Umbilical cord (tissue), 2 donors: ENCODE data around the gene PPP1R14B. TPM values are rescaled to one million over a fixed set of nuclear protein-coding genes. Genes with fewer than 3 reads are reported as not detected.

ENCODE experiments used
- DNase-seq: peaks from one replicate; pipeline ENCODE4 v3.0.0-alpha.2; 2015; ENCODE audit warnings: low spot score
- total RNA-seq: library from RNA; depleted of rRNA; stranded (reverse); fragments of >200 nt; gene quantifications from one replicate; pipeline ENCODE4 v1.2.3, GENCODE V29; 2014; ENCODE audit warnings: low replicate concordance; ENCODE audit not compliant: insufficient read depth

The PPP1R14B gene
- total RNA-seq, 1 donor from 2014 or later: 60.4 TPM

GRCh38 chr11:64245797-64246620, 734 bp downstream of the PPP1R14B start:
- peak; percentile 80 for DNase-seq

GRCh38 chr11:64245401-64245796, 1.3 kb downstream of the PPP1R14B start:
- DNase-seq: no peak

DNA sequence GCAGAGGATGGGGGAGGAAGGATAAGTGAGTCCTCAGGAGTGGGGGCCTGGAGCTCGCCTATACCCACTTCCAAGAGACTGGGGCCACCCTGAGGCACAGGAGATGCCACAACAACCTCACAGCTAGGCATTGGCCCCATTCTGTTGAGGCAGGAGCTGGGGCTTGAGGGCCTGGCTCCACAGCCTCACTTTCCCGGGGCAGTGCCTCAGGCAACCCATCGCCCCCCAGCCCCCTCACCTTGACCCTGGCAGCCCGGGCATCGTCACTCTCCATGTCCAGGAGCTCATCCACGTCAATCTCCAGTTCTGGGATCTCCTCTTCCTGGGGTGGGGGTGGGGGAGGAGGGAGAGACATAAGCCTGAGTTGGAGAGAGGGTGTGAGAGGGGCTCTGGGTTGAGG, 1.8 kb downstream of the PPP1R14B start:
- DNase-seq: no peak

DNA sequence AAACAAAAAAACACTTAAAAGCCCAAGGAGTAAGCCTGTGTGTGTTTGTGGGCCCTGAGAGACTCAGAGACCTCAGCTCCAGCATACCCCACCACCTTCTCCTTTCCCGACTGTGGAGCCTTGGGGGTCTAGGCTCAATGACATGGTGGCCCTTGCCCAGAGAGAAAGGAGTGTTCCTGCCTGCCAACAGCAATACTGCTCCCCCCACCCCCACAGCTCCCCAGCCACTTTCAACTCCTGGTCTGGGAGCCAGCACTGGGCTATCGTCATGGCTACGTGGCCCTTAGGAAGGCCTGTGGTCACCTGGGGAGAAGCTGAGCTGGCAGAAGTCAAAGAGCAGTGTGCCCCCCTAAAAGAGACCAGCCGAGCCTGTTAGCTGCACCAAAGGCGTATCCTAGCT, 2.6 kb downstream of the PPP1R14B start:
- no peak for DNase-seq

- DNase-seq: no peak
These were observed 3.4 kb downstream of the PPP1R14B start for GRCh38 chr11:64243236-64243854.

DNA sequence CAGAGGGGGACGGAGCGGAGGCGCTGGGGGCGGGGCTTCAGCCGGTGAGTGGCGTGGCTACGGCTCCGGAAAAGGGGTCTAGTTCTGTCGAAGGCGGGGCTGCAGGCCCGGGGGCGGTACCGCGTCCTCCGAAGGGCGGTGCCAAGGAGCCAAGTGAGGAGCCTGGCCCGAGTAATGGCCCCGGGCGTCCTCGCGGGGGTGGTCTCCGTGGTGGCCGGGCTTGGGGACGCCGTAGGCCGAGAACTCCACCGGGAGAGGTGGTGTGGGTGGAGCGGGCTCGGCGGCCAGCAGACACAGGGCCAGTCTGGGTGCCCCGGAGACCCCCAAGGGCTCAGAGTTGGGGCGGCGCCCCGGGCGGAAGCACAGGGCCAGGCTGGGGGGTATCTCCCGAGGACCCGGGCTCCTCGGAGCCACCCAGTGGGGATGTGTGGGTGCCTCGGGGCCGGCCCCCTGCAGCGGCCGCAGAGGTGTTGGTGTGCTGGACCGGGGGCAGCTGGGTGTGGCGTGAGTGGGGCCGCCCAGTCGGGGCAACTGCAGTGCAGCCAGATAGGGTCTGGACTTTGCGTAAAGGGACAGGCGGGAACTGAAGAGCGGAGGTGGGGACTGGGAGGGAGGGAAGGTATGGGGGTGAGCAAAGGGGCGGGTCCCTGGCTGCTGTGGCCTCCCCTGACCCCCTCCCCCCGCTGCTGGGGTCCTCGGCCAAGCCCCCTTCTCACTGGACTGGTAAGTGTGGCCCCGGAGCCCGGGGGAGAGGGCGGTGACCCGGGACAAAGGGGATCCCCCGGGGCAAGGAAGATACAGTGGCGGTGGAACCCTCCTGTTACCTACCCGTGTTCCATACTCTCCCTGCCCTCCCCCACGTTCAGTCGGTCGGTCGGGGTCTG, 5.0 kb downstream of the PPP1R14B start:
- DNase-seq: peak; percentile 59

- peak; percentile 100 for DNase-seq
These were observed 5.6 kb downstream of the PPP1R14B start for GRCh38 chr11:64241241-64241490.

DNA sequence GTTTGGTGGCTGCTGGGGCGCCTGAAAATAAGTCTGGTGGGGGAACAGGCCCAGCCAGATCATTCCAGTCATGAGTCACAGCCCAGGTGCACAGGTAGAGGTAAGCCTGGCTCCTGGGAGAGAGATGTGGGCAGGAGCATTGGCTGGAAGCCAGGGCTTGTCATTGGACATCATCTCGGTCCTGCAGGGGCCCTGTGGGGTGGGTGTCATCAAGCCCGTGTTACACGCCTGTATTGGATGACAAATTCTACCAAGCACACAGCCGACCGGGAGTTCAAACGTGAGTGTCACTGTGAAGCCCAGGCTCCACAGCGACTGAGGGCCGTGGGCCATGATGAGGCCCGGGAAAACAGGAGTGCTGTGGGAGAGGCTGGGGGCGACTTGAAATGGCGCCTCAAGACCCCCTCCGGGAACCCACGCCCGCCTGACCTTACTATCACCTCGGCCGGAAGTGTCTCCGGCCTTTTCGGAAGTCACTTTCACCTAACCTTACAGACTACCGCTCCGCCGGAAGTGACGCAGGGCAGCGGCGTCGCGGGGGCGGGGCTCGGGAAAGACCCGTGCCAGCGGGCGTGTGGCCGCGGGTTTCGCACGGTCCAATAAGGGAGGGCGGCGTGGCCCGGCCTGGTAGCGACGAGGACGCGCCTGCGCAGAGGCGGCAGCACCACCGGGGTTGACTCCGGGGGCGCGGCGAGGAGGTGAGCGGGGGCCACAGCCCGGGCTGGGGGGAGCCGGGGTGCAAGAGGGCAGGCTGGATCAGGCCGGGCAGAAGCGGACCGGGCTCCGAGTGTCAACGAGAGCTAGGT, 6.1 kb downstream of the PPP1R14B start, which contains the start of gene FKBP2:
Gene FKBP2, plus strand, starts transcription at position 661 of the 806 bp plus-strand sequence. CDS start 1,293 bp downstream, outside the sequence.
- peak; percentile 98 for DNase-seq

DNA sequence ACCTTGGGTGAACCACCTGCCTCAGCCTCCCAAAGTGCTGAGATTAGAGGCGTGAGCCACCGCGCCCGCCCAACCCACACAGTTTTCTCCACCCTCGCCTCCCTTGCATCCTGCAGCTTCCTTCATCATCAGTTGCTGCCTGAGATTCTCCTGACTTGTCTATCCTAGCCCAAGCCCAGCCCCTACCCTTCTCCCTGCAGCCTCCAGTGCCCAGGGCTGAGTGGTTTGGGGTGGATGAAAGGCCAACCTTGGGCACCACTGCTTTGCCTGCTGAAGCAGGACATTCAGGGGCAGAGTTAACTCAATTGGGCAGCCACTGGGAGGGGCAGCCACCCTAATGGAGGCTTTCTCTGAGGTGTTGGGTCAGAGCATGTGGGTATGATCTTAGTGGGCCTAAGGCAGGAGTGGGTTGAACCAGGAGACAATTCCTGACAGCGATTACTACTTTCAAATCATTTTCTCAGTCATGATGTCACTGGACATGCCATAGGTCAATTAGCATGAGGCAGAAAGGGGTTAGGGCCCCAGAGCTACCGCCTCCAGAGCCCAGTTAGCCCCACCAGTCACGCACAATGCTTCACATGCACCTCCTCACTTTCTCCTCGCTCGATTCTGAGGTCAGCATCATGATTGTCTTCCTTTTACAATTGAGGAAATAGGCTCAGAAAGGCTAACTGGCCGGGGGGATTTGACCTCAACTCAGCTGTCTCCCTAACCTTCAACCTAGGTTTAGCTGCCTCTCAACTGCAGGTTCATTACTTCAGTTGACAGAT, 6.9 kb downstream of the PPP1R14B start:
- DNase-seq: peak; percentile 42

- no peak for DNase-seq
These were observed 7.7 kb downstream of the PPP1R14B start for GRCh38 chr11:64238999-64239398.

DNA sequence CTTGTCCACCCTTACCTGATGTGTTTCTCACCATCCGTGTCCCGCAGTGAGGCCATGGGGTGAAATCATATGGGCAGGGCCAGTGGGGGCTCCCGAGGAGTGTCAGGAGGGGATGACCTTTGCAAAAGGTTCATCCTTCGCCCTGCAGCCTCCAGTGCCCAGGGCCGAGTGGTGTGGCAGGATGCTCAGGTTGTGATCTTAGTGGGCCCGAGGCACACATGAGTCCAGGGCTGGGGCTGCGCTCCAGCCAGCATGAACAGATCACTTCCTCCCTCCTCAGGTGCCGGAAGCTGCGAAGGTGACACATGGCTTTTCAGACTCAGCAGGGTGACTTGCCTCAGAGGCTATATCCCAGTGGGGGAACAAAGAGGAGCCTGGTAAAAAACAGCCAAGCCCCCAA, 8.7 kb downstream of the PPP1R14B start:
- no peak for DNase-seq

- no peak for DNase-seq
These were observed 9.2 kb downstream of the PPP1R14B start for GRCh38 chr11:64237484-64237951.

DNA sequence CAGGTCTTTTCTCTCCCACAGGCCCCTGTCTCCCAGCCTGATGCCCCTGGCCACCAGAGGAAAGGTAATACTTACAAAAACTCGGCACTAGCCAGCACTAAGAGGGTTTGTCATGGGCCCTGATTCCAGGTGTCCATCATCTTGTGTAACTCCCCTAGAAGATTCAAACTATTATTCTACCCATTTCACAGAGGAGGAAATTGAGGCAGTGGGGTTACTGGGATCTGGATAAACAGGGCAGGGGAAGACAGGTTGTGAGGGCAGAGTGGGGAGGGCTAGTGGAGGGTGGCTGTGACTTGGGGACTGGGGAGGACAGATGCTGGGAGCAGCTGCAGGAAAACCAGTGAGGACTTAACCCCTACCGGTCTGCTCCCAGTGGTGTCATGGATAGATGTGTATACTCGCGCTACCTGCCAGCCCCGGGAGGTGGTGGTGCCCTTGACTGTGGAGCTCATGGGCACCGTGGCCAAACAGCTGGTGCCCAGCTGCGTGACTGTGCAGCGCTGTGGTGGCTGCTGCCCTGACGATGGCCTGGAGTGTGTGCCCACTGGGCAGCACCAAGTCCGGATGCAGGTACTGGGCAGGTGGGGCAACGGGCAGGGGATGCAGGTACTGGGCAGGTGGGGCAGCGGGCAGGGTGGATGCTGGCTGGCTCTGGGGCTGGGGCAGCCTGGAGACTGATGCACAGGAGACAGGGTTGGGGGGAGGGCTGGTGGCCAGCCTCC, 11.1 kb downstream of the PPP1R14B start:
- no peak for DNase-seq

- DNase-seq: no peak
These were observed 11.9 kb downstream of the PPP1R14B start for GRCh38 chr11:64234647-64235379.

DNA sequence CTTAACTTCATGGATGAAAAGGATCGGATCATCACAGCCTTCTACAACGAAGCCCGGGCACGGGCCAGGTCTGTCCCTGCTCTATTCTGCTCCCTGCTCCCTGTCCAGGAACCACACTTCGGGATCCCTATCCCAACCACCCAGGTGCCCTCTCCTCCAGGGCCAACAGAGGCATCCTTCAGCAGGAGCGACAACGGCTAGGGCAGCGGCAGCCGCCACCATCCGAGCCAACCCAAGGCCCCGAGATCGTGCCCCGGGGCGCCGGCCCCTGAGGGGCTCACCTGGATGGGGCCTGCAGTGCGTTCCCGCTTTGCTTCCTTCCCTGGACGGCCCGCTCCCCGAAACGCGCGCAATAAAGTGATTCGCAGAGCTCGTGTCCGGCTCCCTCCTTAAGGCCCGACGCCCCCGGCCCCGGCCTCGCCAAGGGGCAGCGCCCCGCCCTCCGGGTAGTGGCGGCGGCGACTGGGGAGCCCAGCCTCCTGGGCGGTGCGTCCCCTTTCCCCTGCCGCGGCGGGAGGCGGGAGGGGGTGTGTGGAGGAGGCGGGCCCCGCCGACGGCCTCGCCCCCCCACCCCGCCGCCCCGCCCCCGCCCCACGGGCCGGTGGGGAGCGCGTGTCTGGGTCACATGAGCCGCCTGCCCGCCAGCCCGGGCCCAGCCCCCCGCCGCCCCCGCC, 12.7 kb downstream of the PPP1R14B start, which contains the start of gene VEGFB:
Gene VEGFB, plus strand, starts transcription at position 672 of the 674 bp plus-strand sequence. CDS start 250 bp downstream, outside the sequence.
- DNase-seq: peak; percentile 75

- DNase-seq: no peak
These were observed 13.8 kb downstream of the PPP1R14B start for GRCh38 chr11:64232967-64233315.

DNA sequence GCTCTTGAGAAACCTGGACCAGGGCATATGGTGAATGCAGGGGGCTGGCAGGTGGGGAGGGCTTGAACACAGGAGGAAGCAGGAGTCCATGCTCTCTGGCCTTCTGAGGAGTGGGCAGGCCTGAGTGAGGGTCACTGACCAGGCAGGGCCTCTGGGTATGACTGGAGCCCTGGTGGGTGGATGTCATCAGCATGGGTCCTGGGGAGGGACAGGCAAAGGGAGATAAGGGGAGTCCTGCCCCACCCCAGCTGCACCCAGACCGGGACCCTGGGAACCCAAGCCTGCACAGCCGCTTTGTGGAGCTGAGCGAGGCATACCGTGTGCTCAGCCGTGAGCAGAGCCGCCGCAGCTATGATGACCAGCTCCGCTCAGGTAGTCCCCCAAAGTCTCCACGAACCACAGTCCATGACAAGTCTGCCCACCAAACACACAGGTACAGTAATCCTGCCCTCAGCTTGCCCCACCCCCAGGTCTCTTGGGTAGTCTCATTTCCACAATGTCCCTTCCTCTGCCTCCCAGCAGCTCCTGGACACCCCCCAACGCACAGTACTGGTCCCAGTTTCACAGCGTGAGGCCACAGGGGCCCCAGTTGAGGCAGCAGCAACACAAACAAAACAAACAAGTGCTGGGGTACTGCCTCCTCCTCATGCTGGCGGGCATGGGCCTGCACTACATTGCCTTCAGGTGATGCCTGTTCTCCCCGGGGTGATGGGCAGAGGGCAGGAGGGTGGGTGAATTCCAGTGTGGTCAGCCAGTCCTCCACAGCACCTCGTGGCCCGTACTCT, 14.4 kb downstream of the PPP1R14B start:
- DNase-seq: no peak

GRCh38 chr11:64231546-64231945, 15.2 kb downstream of the PPP1R14B start:
- DNase-seq: no peak
